ENCODE results near the gene SYNDIG1L.

SYNDIG1L gene

DNA sequence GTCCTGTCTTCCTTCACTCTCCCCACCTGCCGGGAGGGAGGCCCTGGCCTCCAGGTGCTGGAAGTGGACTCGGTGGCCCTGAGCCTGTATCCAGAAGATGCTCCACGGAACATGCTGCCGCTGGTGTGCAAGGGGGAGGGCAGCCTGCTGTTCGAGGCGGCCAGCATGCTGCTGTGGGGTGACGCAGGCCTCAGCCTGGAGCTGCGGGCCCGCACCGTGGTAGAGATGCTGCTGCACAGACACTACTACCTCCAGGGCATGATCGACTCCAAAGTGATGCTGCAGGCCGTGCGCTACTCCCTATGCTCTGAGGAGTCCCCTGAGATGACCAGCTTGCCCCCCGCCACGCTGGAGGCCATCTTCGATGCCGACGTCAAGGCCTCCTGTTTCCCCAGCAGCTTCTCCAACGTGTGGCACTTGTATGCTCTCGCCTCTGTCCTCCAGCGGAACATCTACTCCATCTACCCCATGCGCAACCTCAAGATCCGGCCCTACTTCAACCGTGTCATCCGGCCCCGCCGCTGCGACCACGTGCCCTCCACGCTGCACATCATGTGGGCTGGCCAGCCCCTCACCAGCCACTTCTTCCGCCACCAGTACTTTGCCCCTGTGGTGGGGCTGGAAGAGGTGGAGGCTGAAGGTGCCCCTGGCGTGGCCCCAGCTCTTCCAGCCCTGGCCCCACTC lies 69.0 kb downstream of the SYNDIG1L start:
- no peak for DNase-seq
